H1 (cell line): ENCODE measurements around the gene GPC6. TPM values are rescaled to one million over a fixed set of nuclear protein-coding genes. Genes with fewer than 3 reads are reported as not detected.

ENCODE experiments used
- CTCF ChIA-PET: fragments of 300-600 bp; sonication (Branson Sonifier 250); formaldehyde crosslinking; loops from one replicate; lab custom pipeline; 2021; ENCODE audit not compliant: partially characterized antibody; lab: Charles Lee
- POLR2A ChIA-PET: fragments of 300-600 bp; sonication (Branson Sonifier 250); formaldehyde crosslinking; loops from one replicate; lab custom pipeline; 2021; ENCODE audit warnings: inconsistent platforms; ENCODE audit not compliant: partially characterized antibody; lab: Charles Lee
- DNase-seq, 2 experiments: peaks; one replicate each; pipeline versions ENCODE4 v3.0.0 to v3.0.0-alpha.2; 2010 to 2022; ENCODE audit warnings: low spot score in 2 of 2, low read depth in 1 of 2, mixed read lengths in 1 of 2
- FAIRE-seq: peaks from 2 replicates; lab custom pipeline; 2011; peaks lifted over from hg19 to GRCh38; lab: Jason Lieb, UNC
- H2AFZ ChIP-seq: 2 replicates; pipeline ENCODE4 v1.8.1; 2012; ENCODE audit warnings: low read length, inconsistent platforms
- H2AK5ac ChIP-seq: 2 replicates; pipeline ENCODE4 v1.6.1; 2013; ENCODE audit warnings: low read depth, low read length
- H2BK120ac ChIP-seq: replicated peaks from 2 replicates; pipeline ENCODE3; 2013; ENCODE audit warnings: low read depth, low read length, inconsistent platforms
- H2BK12ac ChIP-seq: 2 replicates; pipeline ENCODE4 v1.6.1; 2013; ENCODE audit warnings: low read depth, low read length
- H2BK15ac ChIP-seq: 2 replicates; pipeline ENCODE4 v1.6.1; 2013; ENCODE audit warnings: low read length
- H2BK20ac ChIP-seq: 2 replicates; pipeline ENCODE4 v1.6.1; 2013; ENCODE audit warnings: low read length
- H2BK5ac ChIP-seq: 2 replicates; pipeline ENCODE4 v1.6.1; 2013; ENCODE audit warnings: low read depth, low read length
- H3K14ac ChIP-seq: 2 replicates; pipeline ENCODE4 v1.6.1; 2013; ENCODE audit warnings: inconsistent platforms; ENCODE audit not compliant: insufficient read length
- H3K18ac ChIP-seq: 2 replicates; pipeline ENCODE4 v1.6.1; 2013; ENCODE audit warnings: low read length; ENCODE audit errors: extremely low read depth
- H3K23ac ChIP-seq: 2 replicates; pipeline ENCODE4 v1.6.1; 2013; ENCODE audit warnings: inconsistent platforms; ENCODE audit not compliant: insufficient read length
- H3K23me2 ChIP-seq: 2 replicates; pipeline ENCODE4 v1.6.1; 2013; ENCODE audit warnings: low read depth, low read length
- H3K27ac ChIP-seq: 2 replicates; pipeline ENCODE4 v1.6.1; 2011; ENCODE audit warnings: low read depth, low read length, inconsistent platforms
- H3K27me3 ChIP-seq, 4 experiments: replicated peaks in 1 of 4; 1 replicate in 1 of 4; 2 replicates in 3 of 4; pipeline versions ENCODE4 v1.6.1 to v1.8.1; 2011 to 2013; ENCODE audit warnings: low read length in 3 of 4, mild to moderate bottlenecking in 3 of 4, inconsistent platforms in 2 of 4, mixed read lengths in 2 of 4, moderate library complexity in 1 of 4; ENCODE audit not compliant: control insufficient read depth in 3 of 4, insufficient read depth in 3 of 4; ENCODE audit errors: extremely low read depth in 1 of 4
- H3K36me3 ChIP-seq, 4 experiments: 2 replicates each; pipeline versions ENCODE4 v1.6.1 to v1.8.1; 2011 to 2013; ENCODE audit warnings: mild to moderate bottlenecking in 4 of 4, low read length in 3 of 4, moderate library complexity in 2 of 4, control low read depth in 1 of 4, inconsistent platforms in 1 of 4; ENCODE audit not compliant: insufficient read depth in 4 of 4, control insufficient read depth in 2 of 4
- H3K4ac ChIP-seq: replicated peaks from 2 replicates; pipeline ENCODE3; 2013; ENCODE audit warnings: low read length, low read depth, mixed read lengths, inconsistent platforms; ENCODE audit not compliant: insufficient read length
- H3K4me1 ChIP-seq, 4 experiments: replicated peaks in 1 of 4; 1 replicate in 1 of 4; 2 replicates in 3 of 4; pipeline versions ENCODE4 v1.6.1 to v1.8.1; 2011 to 2013; ENCODE audit warnings: low read length in 3 of 4, inconsistent platforms in 2 of 4, mixed read lengths in 1 of 4; ENCODE audit not compliant: insufficient read depth in 4 of 4, control insufficient read depth in 3 of 4
- H3K4me2 ChIP-seq, 2 experiments: 2 replicates each; pipeline versions ENCODE4 v1.6.1 to v1.8.1; 2011 to 2013; ENCODE audit warnings: low read depth in 2 of 2, low read length in 2 of 2, control low read depth in 1 of 2, inconsistent platforms in 1 of 2, mild to moderate bottlenecking in 1 of 2; ENCODE audit not compliant: insufficient read depth in 1 of 2
- H3K4me3 ChIP-seq, 4 experiments: fragments of 200-600, 300-600 bp in 1 of 4; sonication (generic), shearing (Covaris generic), sonication (Bioruptor Twin) in 1 of 4; 2 replicates each; pipeline versions ENCODE4 v1.5.1 to v1.8.1; 2011 to 2016; ENCODE audit warnings: low read length in 4 of 4, low read depth in 3 of 4, control low read depth in 2 of 4, inconsistent platforms in 2 of 4, mild to moderate bottlenecking in 2 of 4, mixed read lengths in 1 of 4, moderate library complexity in 1 of 4; ENCODE audit not compliant: insufficient read depth in 2 of 4; ENCODE audit errors: extremely low read depth in 1 of 4
- H3K56ac ChIP-seq: replicated peaks from 2 replicates; pipeline ENCODE3; 2013; ENCODE audit warnings: low read depth, mild to moderate bottlenecking, mixed read lengths, low read length, inconsistent platforms; ENCODE audit not compliant: insufficient read length
- H3K79me1 ChIP-seq: 2 replicates; pipeline ENCODE4 v1.6.1; 2013; ENCODE audit warnings: low read depth, low read length, control low read depth
- H3K79me2 ChIP-seq, 2 experiments: 2 replicates each; pipeline versions ENCODE4 v1.6.1 to v1.8.1; 2012 to 2013; ENCODE audit warnings: low read length in 2 of 2, mild to moderate bottlenecking in 2 of 2, inconsistent platforms in 1 of 2; ENCODE audit not compliant: insufficient read depth in 2 of 2, control insufficient read depth in 1 of 2
- H3K9ac ChIP-seq, 4 experiments: replicated peaks in 1 of 4; 1 replicate in 1 of 4; 2 replicates in 3 of 4; pipeline versions ENCODE4 v1.6.1 to v1.8.1; 2011 to 2013; ENCODE audit warnings: low read depth in 3 of 4, low read length in 3 of 4, control low read depth in 2 of 4, mild to moderate bottlenecking in 2 of 4, moderate library complexity in 2 of 4, inconsistent platforms in 1 of 4; ENCODE audit errors: extremely low read depth in 1 of 4
- H3K9me3 ChIP-seq, 2 experiments: 2 replicates each; pipeline versions ENCODE4 v1.6.1 to v1.8.1; 2012 to 2013; ENCODE audit warnings: mild to moderate bottlenecking in 2 of 2, moderate library complexity in 2 of 2, control low read depth in 1 of 2, inconsistent platforms in 1 of 2, low read depth in 1 of 2, low read length in 1 of 2, mixed read lengths in 1 of 2; ENCODE audit not compliant: insufficient read depth in 2 of 2
- H4K20me1 ChIP-seq, 2 experiments: replicated peaks in 1 of 2; 2 replicates each; pipeline versions ENCODE3 to v1.8.1; 2011 to 2013; ENCODE audit warnings: inconsistent platforms in 2 of 2, low read length in 2 of 2, mild to moderate bottlenecking in 1 of 2; ENCODE audit not compliant: insufficient read depth in 2 of 2, control insufficient read depth in 1 of 2
- H4K5ac ChIP-seq: 2 replicates; pipeline ENCODE4 v1.6.1; 2013; ENCODE audit warnings: low read length, low read depth, mixed read lengths, inconsistent platforms; ENCODE audit not compliant: insufficient read length
- H4K8ac ChIP-seq: 2 replicates; pipeline ENCODE4 v1.8.0; 2013; ENCODE audit warnings: mild to moderate bottlenecking, moderate library complexity, low read length, inconsistent platforms; ENCODE audit not compliant: insufficient read depth; ENCODE audit errors: extremely low read depth
- H4K91ac ChIP-seq: replicated peaks from 2 replicates; pipeline ENCODE3; 2013; ENCODE audit warnings: low read length, mixed read lengths, inconsistent platforms; ENCODE audit not compliant: insufficient read length
- ATF2 ChIP-seq: IDR thresholded peaks from 2 replicates; pipeline ENCODE4 v1.6.1; 2012; ENCODE audit warnings: low read length, inconsistent platforms
- EGR1 ChIP-seq: IDR thresholded peaks from 2 replicates; pipeline ENCODE4 v1.6.1; 2011; ENCODE audit warnings: low read depth, low read length, borderline replicate concordance
- GTF2F1 ChIP-seq: IDR thresholded peaks from 2 replicates; pipeline ENCODE4 v1.6.1; 2012; ENCODE audit warnings: low read depth, low read length, improper control_type of control experiment, borderline replicate concordance
- HDAC2 ChIP-seq, 2 experiments: fragments of 300-600 bp in 1 of 2; sonication (generic) in 1 of 2; IDR thresholded peaks; 2 replicates each; pipeline ENCODE4 v1.6.1; 2011 to 2012; ENCODE audit warnings: low read depth in 2 of 2, low read length in 2 of 2, mild to moderate bottlenecking in 2 of 2, moderate library complexity in 2 of 2, borderline replicate concordance in 1 of 2, inconsistent platforms in 1 of 2
- MAFK ChIP-seq: IDR thresholded peaks from 2 replicates; pipeline ENCODE4 v1.6.1; 2012; ENCODE audit warnings: low read depth, mild to moderate bottlenecking, improper control_type of control experiment, low read length
- PHF8 ChIP-seq: fragments of 200-600 bp; sonication (generic); conservative IDR thresholded peaks from 2 replicates; pipeline ENCODE4 v1.7.1; 2012; ENCODE audit warnings: low read depth, mild to moderate bottlenecking, inconsistent platforms, low read length, moderate library complexity
- RBBP5 ChIP-seq: IDR thresholded peaks from 2 replicates; pipeline ENCODE4 v1.7.1; 2012; ENCODE audit warnings: low read depth, mild to moderate bottlenecking, inconsistent platforms, low read length, moderate library complexity, borderline replicate concordance
- SUZ12 ChIP-seq: fragments of 200-600 bp; sonication (generic); IDR thresholded peaks from 2 replicates; pipeline ENCODE4 v1.6.1; 2012; ENCODE audit warnings: mild to moderate bottlenecking, inconsistent platforms, low read length, moderate library complexity, mixed read lengths
- WGBS, 2 experiments: shearing (Covaris generic) in 1 of 2; methylation state at CpG; one replicate each; pipeline versions ENCODE4 v1.1.6 to v1.1.7; 2013 to 2015; ENCODE audit warnings: low lambda C conversion rate in 2 of 2, mixed read lengths in 2 of 2, inconsistent platforms in 1 of 2, low coverage in 1 of 2, missing lambda C conversion rate in 1 of 2; ENCODE audit not compliant: insufficient replicate concordance in 2 of 2, insufficient coverage in 1 of 2, insufficient read length in 1 of 2; ENCODE audit errors: extremely low coverage in 1 of 2, missing lambda C conversion rate in 1 of 2; 5-methylcytosine and 5-hydroxymethylcytosine counted together
- polyA plus RNA-seq, 7 experiments: library from polyadenylated mRNA; depleted of rRNA in 3 of 7; stranded (reverse) in 5 of 7; unstranded in 2 of 7; fragments of >200 nt in 5 of 7; fragments of 200-250 nt in 2 of 7; gene quantifications; 1 replicate in 5 of 7; 2 replicates in 1 of 7; 4 replicates in 1 of 7; pipeline versions ENCODE4 v1.2.1 to v1.2.3, GENCODE V29; 2011 to 2013; ENCODE audit warnings: missing spikeins in 2 of 7, mixed read lengths in 2 of 7
- total RNA-seq: library from RNA; stranded (reverse); fragmentation: NEBNext Ultra II Directional; extraction: Animal tissue kit (Norgen Biotek cat#: 25700); gene quantifications from 2 replicates; pipeline ENCODE4 v1.2.1, GENCODE V29; 2021

Gene GPC6
- total and polyA plus RNA-seq, 2 of the 8 experiments (the other 6 are each of a cell fraction or from before 2014, with no cell fraction given) = 5.4 to 12.0 TPM

GRCh38 chr13:94454906-94455305 is 1228.3 kb downstream of the GPC6 start:
- Histone ChIP-seq H3K36me3 (no peaks in the 10 kb centered on the region), H3K4me2 (no peak overlapping the region), H2AK5ac (no peak overlapping the region), H2BK5ac (no peak overlapping the region), H3K14ac (no peak overlapping the region), H3K4ac (no peak overlapping the region), H3K9ac (no peak overlapping the region), H3K4me1 (no peaks in the 10 kb centered on the region), H2BK20ac (no peak overlapping the region), H3K27me3 (no peaks in the 10 kb centered on the region), H2AFZ (no peak overlapping the region), H3K23me2 (no peaks in the 10 kb centered on the region), H3K18ac (no peak overlapping the region), H3K9me3 (no peaks in the 10 kb centered on the region), H4K5ac (no peak overlapping the region), H2BK120ac (no peak overlapping the region), H4K8ac (no peak overlapping the region), H3K4me3 (no peak overlapping the region), H3K23ac (no peak overlapping the region), H3K27ac (no peak overlapping the region), H3K56ac (no peak overlapping the region), H3K79me1 (no peaks in the 10 kb centered on the region), H3K79me2 (no peaks in the 10 kb centered on the region), H4K91ac (no peak overlapping the region), H4K20me1 (no peaks in the 10 kb centered on the region), H2BK12ac (no peak overlapping the region)
- ChIA-PET POLR2A (no interaction called here), CTCF (interaction anchor here (1.2 kb wide), 1 partner anchor 163 kb away, joined by 4 read pairs; no protein-coding TSS in a partner anchor)
- FAIRE-seq = no peak
- no peak for DNase-seq
- 97% methylated on average over 2 of the region's 2 CpGs; no CpG with 5 or more reads in 1 of the 2 experiments for WGBS, 2 experiments
- no peak for TF ChIP-seq GTF2F1
- no peak for TF ChIP-seq HDAC2 (IDR thresholded peaks at IDR 0.05; ENCODE audit: borderline replicate concordance in 1 of 2, low read depth in 2 of 2, low read length in 2 of 2)
- TF ChIP-seq PHF8 = no peak
- TF ChIP-seq MAFK = no peak
- TF ChIP-seq SUZ12 = no peak
- no peak for TF ChIP-seq EGR1
- TF ChIP-seq RBBP5 = no peak
- TF ChIP-seq ATF2 = no peak
- TF ChIP-seq, all 59 proteins: peak for 0
- H2BK15ac ChIP-seq = no peak overlapping the region
